ENCODE measurements around the gene SNX14.
"Not testable (repeated sequence)": the region's sequence is repeated elsewhere in the genome, so short reads cannot be mapped to it uniquely, and the experiment has no call there.

Gene SNX14

DNA sequence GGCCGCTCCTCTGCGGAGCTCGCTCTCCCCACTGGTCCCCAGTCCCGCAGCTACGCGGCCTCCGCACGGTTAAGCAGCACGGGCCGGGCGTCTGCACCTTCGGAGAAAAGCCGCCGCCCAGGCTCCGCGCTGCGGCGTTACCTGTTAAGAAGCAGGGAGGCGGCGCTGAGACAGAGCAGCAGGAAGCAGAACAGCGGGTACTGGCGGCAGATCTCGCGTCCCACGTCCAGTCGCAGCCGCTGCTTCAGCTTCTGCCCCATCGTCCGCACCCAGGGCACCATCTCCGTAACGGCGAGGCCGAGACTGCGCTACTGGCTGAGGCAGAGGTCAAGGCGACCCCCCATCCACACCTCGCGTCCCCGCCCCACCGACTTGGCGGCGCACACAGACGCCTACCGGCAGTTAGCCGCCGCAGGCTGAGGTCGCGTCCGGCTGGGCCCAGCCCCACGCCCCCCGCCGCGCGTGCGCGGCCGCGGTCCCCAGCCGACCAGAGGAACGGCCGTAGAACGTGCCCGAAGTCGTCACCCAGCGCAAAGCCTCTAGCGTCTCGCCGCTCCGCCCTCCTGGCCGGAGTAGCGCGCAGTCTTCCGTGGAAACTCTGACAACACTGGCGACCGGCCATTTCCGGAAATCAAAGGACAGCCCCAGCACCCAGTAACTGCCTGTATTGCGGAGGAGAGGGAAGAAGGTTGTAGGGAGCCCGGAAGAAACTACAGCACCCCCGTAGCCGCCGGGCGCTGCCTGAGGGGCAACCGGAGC is at the start of gene SNX14:
SNX14 (minus strand) TSS at position 421 of the 759 bp plus-strand sequence; CDS start at position 281, 140 bp downstream.
- peak; percentile 84 for DNase-seq

DNA sequence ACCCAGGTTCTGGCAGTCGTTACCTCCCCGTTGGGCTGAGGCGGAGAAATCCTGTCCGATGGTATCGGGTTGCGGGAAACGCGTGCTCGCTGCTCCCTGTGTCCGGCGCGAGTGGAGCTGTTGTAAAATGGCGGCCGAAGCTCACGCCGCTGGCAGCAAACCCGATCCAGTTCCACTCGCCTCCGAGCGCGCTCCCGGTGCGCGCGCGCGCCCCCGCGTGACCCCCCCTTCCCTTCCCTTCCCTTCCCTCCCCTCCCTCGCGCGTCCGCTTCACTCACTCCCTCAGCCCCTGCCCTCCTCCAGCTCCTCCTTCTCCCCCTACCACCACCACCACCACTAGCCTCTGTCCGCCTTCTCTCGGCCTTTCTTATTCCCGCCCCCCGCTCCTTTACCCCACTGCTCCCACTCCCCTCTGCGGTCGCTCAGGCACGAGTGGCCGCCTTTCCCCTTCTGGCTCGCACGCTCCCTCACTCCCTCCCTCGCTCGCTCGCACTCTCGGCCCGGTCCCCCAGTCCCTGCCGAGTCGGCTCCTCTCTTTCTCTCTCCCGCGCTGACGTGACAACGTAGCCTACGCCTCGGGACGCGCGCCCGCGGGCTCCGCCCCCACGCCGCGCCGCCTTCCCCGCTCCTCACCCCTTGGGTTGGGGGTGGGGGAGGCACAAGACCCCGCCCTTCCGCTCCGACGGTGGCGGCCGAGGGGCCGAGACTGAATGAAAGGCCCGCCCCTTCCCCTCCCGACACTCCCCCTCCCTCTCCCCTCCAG is 49.3 kb upstream of the SNX14 start, which contains the start of gene SYNCRIP:
SYNCRIP (minus strand) TSS at position 113 of the 763 bp plus-strand sequence. CDS start 1,447 bp downstream, outside the sequence.
- peak; percentile 98 for DNase-seq

DNA sequence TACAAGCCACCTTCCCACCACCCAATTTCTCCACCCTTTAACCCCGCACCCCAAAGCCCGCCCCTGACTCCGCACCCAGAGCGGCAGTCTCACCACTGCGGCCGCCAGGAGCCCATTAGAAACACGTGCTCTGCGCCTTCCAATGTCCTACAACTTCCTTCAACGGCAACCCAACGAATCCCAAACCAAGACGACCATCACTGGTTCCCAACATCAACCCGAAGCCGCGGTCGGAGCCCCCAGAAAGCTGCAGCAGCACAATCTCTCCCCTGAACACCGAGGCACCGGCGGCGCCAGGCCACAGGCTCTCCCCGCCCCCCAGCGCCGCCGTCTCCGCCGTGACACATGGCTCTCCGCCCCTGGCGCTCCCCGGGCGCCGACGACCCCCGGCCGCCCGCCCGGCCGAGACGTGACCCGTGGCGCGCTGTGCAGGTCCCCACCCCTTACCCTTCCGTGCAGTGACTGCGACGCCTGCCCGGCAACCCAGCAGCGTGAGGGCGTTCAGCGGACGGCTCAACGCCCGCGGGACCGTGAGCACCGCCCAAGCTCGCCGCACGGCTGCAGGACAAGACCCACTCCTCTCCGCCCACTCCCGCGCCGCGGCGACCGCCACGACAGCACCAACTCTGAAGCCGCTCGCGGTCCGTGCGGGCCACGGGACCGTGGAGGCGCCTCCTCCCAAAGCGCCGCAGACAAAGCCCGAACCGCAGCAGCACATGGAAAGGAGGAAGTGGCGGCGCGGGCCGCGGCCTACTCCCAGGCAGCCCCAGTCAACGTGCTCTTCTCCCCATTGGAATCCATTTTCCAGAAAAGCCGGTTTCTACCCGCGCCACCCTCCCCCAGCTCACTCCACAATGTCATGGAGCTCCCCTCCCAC is 48.5 kb upstream of the SNX14 start:
- peak; percentile 65 for DNase-seq

DNA sequence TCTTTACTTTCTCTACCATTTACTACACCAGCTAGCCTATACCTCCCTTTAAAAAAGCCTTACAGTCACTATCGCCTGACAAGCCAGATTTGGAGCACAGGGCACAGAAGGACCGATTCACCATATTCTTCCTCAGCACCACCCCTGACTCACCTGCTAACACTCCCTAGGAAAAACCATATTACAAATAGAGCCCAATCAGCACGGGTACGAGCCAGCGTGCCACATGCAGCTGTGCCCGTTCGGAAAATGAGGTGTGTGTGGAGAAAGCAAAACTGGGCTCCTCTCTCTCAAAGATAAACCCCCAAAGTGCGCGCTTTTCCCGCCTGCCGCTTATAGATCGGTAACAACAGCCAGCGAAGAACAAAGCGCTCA is 47.9 kb upstream of the SNX14 start:
- DNase-seq = no peak

DNA sequence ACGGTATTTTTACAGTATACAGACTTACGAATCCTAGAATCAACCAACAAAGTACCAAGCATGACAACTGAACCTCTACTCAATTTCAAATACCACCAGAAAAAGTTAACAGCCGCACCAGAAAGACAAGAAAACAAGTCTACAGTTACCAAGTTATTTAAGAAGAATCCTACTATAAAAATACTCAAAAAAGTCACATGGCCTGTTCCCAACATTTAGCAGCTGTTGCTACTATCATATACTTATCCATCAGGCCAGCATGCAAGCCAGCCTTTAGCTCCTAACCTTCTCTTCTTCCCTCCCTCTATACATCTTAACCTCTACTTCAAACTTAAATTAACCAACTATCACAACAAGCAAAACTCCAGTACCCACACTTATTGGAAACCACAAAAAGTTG is 47.2 kb upstream of the SNX14 start:
- DNase-seq = no peak

DNA sequence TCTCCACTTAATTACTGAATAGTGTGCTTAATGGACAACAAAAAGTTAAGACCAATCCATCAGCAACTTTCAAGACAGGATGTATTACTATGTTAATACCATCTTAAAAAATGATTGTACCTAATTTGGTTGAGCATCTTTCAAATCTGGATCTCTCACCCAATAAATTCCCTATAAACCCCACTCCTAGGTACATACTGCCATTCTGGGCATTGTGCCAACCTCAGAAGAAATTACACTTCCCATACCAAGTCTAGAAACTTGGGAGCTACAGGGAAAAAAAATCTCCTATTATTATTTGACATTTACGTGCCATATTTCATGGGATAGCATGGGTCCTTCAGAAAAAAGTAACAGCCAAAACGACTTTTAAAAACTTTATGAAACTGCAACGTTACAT is 43.9 kb upstream of the SNX14 start:
- no peak for DNase-seq

DNA sequence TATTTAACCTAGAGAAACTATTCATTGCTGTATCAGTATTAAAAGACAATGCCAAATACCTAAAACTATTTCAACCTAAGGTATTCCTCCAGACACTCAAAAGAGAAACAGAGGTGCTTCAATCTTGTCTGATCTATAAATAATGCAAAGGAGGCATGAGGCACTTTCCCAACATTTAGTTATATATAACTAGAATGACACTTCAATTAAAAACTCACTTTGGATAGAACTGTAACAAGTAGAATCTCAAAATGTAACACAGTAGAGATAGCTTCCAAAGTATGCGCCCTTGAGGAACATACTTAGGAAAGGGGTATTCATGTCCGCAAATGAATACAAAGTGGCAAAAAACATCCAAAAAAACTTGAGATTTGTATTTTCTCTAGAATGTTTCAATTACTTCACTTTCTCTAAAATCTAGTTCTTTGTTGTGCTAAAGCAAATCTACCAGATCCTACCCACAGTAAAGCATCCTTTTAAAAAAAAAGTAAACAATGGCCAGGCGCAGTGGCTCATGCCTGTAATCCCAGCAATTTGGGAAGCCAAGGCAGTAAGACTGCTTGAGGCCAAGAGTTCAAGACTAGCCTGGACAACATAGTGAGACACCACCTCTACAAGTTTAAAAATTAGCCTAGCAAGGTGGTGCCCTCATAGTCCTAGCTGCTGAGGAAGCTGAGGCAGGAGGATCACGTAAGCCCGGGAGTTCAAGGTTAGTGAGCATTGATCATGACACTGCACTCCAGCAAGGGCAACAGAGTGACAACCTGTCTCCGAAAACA is 38.7 kb upstream of the SNX14 start:
- no peak for DNase-seq

DNA sequence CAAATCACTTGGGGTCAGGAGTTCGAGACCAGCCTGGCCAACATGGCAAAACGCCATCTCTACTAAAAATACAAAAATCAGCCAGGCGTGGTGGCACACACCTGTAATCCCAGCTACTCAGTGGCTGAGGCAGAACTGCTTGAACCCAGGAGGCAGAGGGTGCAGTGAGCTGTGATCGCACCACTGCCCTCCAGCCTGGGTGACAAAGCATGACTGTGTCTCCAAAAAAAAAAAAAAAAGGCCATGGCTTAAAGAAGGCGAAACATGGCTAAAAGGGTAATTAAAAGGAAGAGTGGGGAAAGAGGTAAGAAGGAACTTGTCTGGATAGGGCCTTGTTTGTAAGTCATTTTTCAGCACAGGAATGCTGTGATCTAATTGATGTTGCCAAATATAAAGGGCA is 37.5 kb upstream of the SNX14 start:
- not testable (repeated sequence) for DNase-seq

GRCh38 chr6:85628353-85628752 is 34.7 kb upstream of the SNX14 start:
- DNase-seq = no peak

DNA sequence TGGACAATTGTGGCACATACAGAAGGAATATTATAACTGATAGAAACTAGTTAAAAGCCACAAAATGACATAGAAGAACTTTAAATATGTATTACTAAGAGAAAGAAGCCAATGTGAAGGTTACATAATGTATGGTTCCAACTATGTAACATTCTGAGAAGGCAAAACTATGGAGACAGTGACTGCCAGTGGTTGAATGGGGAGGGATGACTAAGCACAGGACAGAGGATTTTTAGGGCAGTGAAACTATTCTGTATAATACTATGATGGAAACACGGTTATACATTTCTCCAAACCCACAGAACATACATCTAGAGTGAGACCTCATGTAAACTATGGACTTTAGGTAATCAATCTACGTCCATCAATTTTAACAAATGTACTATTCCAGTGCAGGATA is 26.6 kb upstream of the SNX14 start:
- no peak for DNase-seq

- DNase-seq = no peak
These were observed 21.1 kb upstream of the SNX14 start for GRCh38 chr6:85614780-85615179.

- DNase-seq = no peak
These were observed 19.2 kb upstream of the SNX14 start for GRCh38 chr6:85612690-85613474.

GRCh38 chr6:85610182-85610895 is 16.7 kb upstream of the SNX14 start:
- DNase-seq = no peak

DNA sequence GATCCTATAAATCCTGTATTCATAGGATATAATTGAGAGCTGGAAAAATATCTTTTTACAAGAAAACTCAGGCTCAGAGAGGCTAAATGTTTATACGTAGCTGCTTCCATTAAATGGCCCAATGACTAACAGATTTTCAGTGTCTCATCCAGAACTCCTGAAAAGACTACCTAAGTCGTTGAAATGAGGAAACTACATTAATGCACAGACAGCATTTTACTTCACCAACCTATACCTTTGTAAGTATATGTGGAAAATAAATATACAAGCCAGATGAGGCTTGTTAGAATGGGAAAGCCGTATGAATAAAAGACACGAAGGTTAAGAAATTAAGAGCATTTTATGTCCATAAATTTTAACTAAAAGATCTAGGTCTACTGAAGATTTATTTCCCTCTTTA is 8.4 kb upstream of the SNX14 start:
- DNase-seq = no peak

DNA sequence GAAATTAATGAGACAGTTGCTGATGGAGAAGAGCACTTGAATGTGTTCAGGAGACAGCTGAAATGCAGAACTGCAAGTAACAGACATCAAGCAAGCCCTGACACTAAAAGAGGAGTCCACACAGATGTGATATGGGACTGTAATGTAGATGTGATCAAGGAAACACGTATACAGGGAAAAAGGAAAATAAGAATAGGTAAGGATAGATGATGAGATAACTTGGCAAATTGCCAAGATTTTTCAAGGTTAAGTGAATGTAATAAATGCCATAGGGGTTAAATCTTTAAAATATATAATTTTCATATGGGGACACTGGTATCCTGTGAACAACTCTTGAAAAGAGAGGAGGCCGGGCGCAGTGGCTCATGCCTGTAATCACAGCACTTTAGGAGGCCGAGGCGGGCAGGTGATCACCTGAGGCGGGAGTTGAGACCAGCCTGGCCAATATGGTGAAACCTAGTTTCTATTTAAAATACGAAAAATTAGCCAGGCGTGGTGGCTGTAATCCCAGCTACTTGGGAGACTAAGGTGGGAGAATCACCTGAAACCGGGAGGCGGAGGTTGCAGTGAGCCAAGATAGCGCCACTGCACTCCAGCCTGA is 7.2 kb upstream of the SNX14 start:
- DNase-seq = no peak

GRCh38 chr6:85594197-85594930 is 706 bp upstream of the SNX14 start:
- no peak for DNase-seq

DNA sequence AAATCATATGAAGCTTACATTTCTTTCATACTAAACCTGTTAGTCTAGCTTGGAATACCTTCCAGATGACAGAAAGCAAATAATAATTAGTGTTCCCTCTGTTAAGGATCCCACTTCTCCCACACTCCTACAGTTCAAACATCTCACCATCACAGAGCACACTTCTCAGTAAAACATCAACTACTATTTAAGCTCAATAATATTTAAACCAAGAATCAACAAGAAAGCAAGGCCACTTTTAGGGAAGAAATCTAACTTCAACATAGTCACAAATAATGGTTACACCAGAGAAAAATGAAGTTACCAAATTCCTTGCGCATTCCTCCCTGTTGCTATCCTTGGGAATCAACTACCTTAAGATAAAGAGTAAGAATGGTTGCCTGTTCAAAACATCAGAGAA is 1.6 kb downstream of the SNX14 start:
- DNase-seq = no peak

- DNase-seq = no peak
These were observed 2.5 kb downstream of the SNX14 start for GRCh38 chr6:85591207-85591606.

DNA sequence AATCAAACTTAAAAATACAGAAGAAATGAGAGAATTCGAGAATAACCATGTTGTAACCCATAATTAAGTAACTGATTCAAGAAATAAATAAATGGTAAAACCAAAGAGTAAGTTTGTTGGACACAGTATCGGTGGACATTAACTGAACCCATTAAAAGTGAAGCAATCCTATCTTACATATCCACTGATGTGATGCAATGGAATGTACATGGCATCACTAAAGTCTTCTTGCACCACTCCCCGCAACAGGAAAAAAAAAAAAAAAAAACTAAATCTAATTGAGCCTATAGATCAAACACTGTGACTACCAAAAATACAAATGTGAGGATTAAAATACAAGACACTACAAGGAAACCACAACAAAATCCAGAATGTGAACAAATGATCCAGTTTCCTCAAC is 7.9 kb downstream of the SNX14 start:
- DNase-seq = no peak

GRCh38 chr6:85582832-85583231 is 10.8 kb downstream of the SNX14 start:
- DNase-seq = not testable (repeated sequence)
